22Rv1 (cell line): ENCODE data around the gene C1QA.

Source experiments
- ZFX ChIP-seq: fragments of 450-650 bp; IDR thresholded peaks from 2 replicates; pipeline ENCODE4 v1.6.1; 2017; ENCODE audit warnings: antibody characterized with exemption, borderline replicate concordance
- TF ChIP-seq, protein P1 (sequence below): fragments of 450-650 bp; IDR thresholded peaks from 2 replicates; pipeline ENCODE4 v1.5.1; 2017; ENCODE audit warnings: mild to moderate bottlenecking

DNA sequence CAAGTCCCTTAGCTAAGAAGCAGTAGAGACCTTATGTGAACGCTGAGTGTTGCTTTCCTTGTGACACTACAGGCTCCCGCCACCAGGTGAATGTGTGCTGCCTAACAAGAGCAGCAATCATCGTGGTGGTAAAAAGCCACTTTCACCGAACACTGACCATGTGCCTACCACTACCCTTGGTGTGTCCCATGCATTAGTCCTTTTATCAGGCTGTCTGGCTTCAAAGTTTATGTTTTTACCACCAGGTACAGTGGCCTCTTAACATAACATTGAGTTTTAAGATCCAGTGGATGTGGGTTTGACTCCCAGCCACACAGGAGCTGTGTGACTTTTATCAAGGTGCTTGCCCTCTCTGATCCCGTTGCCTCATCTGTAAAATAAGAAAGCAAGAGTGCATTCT, 18.3 kb downstream of the C1QA start:
- TF ChIP-seq, protein P1, sequence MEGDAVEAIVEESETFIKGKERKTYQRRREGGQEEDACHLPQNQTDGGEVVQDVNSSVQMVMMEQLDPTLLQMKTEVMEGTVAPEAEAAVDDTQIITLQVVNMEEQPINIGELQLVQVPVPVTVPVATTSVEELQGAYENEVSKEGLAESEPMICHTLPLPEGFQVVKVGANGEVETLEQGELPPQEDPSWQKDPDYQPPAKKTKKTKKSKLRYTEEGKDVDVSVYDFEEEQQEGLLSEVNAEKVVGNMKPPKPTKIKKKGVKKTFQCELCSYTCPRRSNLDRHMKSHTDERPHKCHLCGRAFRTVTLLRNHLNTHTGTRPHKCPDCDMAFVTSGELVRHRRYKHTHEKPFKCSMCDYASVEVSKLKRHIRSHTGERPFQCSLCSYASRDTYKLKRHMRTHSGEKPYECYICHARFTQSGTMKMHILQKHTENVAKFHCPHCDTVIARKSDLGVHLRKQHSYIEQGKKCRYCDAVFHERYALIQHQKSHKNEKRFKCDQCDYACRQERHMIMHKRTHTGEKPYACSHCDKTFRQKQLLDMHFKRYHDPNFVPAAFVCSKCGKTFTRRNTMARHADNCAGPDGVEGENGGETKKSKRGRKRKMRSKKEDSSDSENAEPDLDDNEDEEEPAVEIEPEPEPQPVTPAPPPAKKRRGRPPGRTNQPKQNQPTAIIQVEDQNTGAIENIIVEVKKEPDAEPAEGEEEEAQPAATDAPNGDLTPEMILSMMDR: no peak
- no peak for TF ChIP-seq ZFX
